ENCODE data around the gene TAS1R2.

TAS1R2 gene

GRCh38 chr1:18816808-18817207, 42.7 kb downstream of the TAS1R2 start:
- POLR2A ChIA-PET (ENCODE audit: low non-redundant PET) = no interaction called here
- no peak for DNase-seq (ENCODE audit: low spot score)
- CTCF ChIA-PET = interaction anchor here (0.8 to 5.5 kb wide), 2 partner anchors 219 to 1115 kb away, joined by 3 to 80 read pairs; no protein-coding TSS in a partner anchor
- TF ChIP-seq CTCF (conservative IDR thresholded peaks at IDR 0.05; ENCODE audit: low read depth) = no peak
- no peak overlapping the region for H3K27ac ChIP-seq

- no peak for TF ChIP-seq CTCF (conservative IDR thresholded peaks at IDR 0.05; ENCODE audit: low read depth)
- DNase-seq (ENCODE audit: low spot score) = no peak
- ChIA-PET CTCF (interaction anchor here (1.1 kb wide), 1 partner anchor 133 kb away, joined by 4 read pairs; no protein-coding TSS in a partner anchor), POLR2A (ENCODE audit: low non-redundant PET) (no interaction called here)
- no peak overlapping the region for H3K27ac ChIP-seq
These were observed 44.5 kb downstream of the TAS1R2 start for GRCh38 chr1:18814874-18815531.

- TF ChIP-seq CTCF (conservative IDR thresholded peaks at IDR 0.05; ENCODE audit: low read depth) = no peak
- DNase-seq (ENCODE audit: low spot score) = no peak
- CTCF ChIA-PET = interaction anchor here (0.9 to 1.1 kb wide), 2 partner anchors 132 to 217 kb away, joined by 4 read pairs; no protein-coding TSS in a partner anchor
- no peak overlapping the region for H3K27ac ChIP-seq
- POLR2A ChIA-PET (ENCODE audit: low non-redundant PET) = no interaction called here
These were observed 45.0 kb downstream of the TAS1R2 start for GRCh38 chr1:18814425-18814824.

- no peak overlapping the region for H3K27ac ChIP-seq
- no peak for TF ChIP-seq CTCF (conservative IDR thresholded peaks at IDR 0.05; ENCODE audit: low read depth)
- ChIA-PET CTCF (no interaction called here), POLR2A (ENCODE audit: low non-redundant PET) (no interaction called here)
- no peak for DNase-seq (ENCODE audit: low spot score)
These were observed 47.0 kb downstream of the TAS1R2 start for GRCh38 chr1:18812453-18812939.

DNA sequence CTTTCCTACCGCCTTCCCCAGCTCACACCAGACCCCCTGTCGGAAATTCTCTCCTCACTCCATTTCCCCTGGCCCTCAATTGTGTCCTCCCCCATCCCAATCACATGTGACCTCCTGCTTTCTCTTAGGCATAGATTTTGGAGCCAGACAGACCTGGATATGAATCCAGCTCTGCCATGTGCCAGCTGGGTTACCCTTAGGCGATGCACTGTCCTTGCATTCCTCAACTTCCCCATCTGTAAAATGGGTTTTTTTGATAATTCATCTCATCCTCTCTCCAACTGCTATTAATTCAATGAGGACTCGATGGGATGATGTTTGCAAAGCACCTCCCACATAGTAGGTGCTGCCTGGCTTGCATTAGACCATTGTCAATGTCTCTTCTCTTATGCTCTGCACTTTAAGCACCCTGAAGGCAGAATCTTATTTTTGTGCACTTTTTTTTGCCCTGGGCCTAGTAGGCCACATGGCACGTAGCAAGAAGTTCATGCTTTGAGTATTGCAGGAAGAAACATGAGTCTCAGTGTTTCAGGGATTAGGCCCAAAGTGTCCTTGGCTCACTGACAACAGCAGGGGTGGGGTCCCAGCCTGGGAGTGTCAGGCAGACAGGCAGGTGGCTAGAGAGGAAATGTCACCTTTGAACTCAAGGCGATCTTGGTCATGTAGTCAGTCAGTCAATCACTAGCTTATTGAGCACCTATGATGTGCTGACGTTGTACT, 47.6 kb downstream of the TAS1R2 start:
- ChIA-PET POLR2A (ENCODE audit: low non-redundant PET) (no interaction called here), CTCF (interaction anchor here (1.6 kb wide), 1 partner anchor 9 kb away, joined by 6 read pairs; no protein-coding TSS in a partner anchor)
- H3K27ac ChIP-seq = no peak overlapping the region
- no peak for DNase-seq (ENCODE audit: low spot score)
- TF ChIP-seq CTCF (conservative IDR thresholded peaks at IDR 0.05; ENCODE audit: low read depth) = no peak

- DNase-seq (ENCODE audit: low spot score) = no peak
- CTCF ChIA-PET = interaction anchor here (0.6 to 1.6 kb wide), 4 partner anchors 10 to 229 kb away, joined by 3 to 6 read pairs (median 4); no protein-coding TSS in a partner anchor
- POLR2A ChIA-PET (ENCODE audit: low non-redundant PET) = no interaction called here
- no peak overlapping the region for H3K27ac ChIP-seq
- TF ChIP-seq CTCF (conservative IDR thresholded peaks at IDR 0.05; ENCODE audit: low read depth) = no peak
These were observed 49.2 kb downstream of the TAS1R2 start for GRCh38 chr1:18809953-18810899.

All from RWPE1 (cell line).